H1 (cell line): ENCODE measurements around the gene CETN2. TPM values are rescaled to one million over a fixed set of nuclear protein-coding genes. Genes with fewer than 3 reads are reported as not detected.

Experiments used
- CTCF ChIA-PET: fragments of 300-600 bp; sonication (Branson Sonifier 250); formaldehyde crosslinking; loops from one replicate; lab custom pipeline; 2021; ENCODE audit not compliant: partially characterized antibody; lab: Charles Lee
- POLR2A ChIA-PET: fragments of 300-600 bp; sonication (Branson Sonifier 250); formaldehyde crosslinking; loops from one replicate; lab custom pipeline; 2021; ENCODE audit warnings: inconsistent platforms; ENCODE audit not compliant: partially characterized antibody; lab: Charles Lee
- DNase-seq, 2 experiments: peaks; one replicate each; pipeline versions ENCODE4 v3.0.0 to v3.0.0-alpha.2; 2010 to 2022; ENCODE audit warnings: low spot score in 2 of 2, low read depth in 1 of 2, mixed read lengths in 1 of 2
- FAIRE-seq: peaks from 2 replicates; lab custom pipeline; 2011; peaks lifted over from hg19 to GRCh38; lab: Jason Lieb, UNC
- H2AFZ ChIP-seq: 2 replicates; pipeline ENCODE4 v1.8.1; 2012; ENCODE audit warnings: low read length, inconsistent platforms
- H2AK5ac ChIP-seq: 2 replicates; pipeline ENCODE4 v1.6.1; 2013; ENCODE audit warnings: low read depth, low read length
- H2BK120ac ChIP-seq: replicated peaks from 2 replicates; pipeline ENCODE3; 2013; ENCODE audit warnings: low read depth, low read length, inconsistent platforms
- H2BK12ac ChIP-seq: 2 replicates; pipeline ENCODE4 v1.6.1; 2013; ENCODE audit warnings: low read depth, low read length
- H2BK15ac ChIP-seq: 2 replicates; pipeline ENCODE4 v1.6.1; 2013; ENCODE audit warnings: low read length
- H2BK20ac ChIP-seq: 2 replicates; pipeline ENCODE4 v1.6.1; 2013; ENCODE audit warnings: low read length
- H2BK5ac ChIP-seq: 2 replicates; pipeline ENCODE4 v1.6.1; 2013; ENCODE audit warnings: low read depth, low read length
- H3K14ac ChIP-seq: 2 replicates; pipeline ENCODE4 v1.6.1; 2013; ENCODE audit warnings: inconsistent platforms; ENCODE audit not compliant: insufficient read length
- H3K18ac ChIP-seq: 2 replicates; pipeline ENCODE4 v1.6.1; 2013; ENCODE audit warnings: low read length; ENCODE audit errors: extremely low read depth
- H3K23ac ChIP-seq: 2 replicates; pipeline ENCODE4 v1.6.1; 2013; ENCODE audit warnings: inconsistent platforms; ENCODE audit not compliant: insufficient read length
- H3K23me2 ChIP-seq: 2 replicates; pipeline ENCODE4 v1.6.1; 2013; ENCODE audit warnings: low read depth, low read length
- H3K27ac ChIP-seq: 2 replicates; pipeline ENCODE4 v1.6.1; 2011; ENCODE audit warnings: low read depth, low read length, inconsistent platforms
- H3K27me3 ChIP-seq, 4 experiments: replicated peaks in 1 of 4; 1 replicate in 1 of 4; 2 replicates in 3 of 4; pipeline versions ENCODE4 v1.6.1 to v1.8.1; 2011 to 2013; ENCODE audit warnings: low read length in 3 of 4, mild to moderate bottlenecking in 3 of 4, inconsistent platforms in 2 of 4, mixed read lengths in 2 of 4, moderate library complexity in 1 of 4; ENCODE audit not compliant: control insufficient read depth in 3 of 4, insufficient read depth in 3 of 4; ENCODE audit errors: extremely low read depth in 1 of 4
- H3K36me3 ChIP-seq, 4 experiments: 2 replicates each; pipeline versions ENCODE4 v1.6.1 to v1.8.1; 2011 to 2013; ENCODE audit warnings: mild to moderate bottlenecking in 4 of 4, low read length in 3 of 4, moderate library complexity in 2 of 4, control low read depth in 1 of 4, inconsistent platforms in 1 of 4; ENCODE audit not compliant: insufficient read depth in 4 of 4, control insufficient read depth in 2 of 4
- H3K4ac ChIP-seq: replicated peaks from 2 replicates; pipeline ENCODE3; 2013; ENCODE audit warnings: low read length, low read depth, mixed read lengths, inconsistent platforms; ENCODE audit not compliant: insufficient read length
- H3K4me1 ChIP-seq, 4 experiments: replicated peaks in 1 of 4; 1 replicate in 1 of 4; 2 replicates in 3 of 4; pipeline versions ENCODE4 v1.6.1 to v1.8.1; 2011 to 2013; ENCODE audit warnings: low read length in 3 of 4, inconsistent platforms in 2 of 4, mixed read lengths in 1 of 4; ENCODE audit not compliant: insufficient read depth in 4 of 4, control insufficient read depth in 3 of 4
- H3K4me2 ChIP-seq, 2 experiments: 2 replicates each; pipeline versions ENCODE4 v1.6.1 to v1.8.1; 2011 to 2013; ENCODE audit warnings: low read depth in 2 of 2, low read length in 2 of 2, control low read depth in 1 of 2, inconsistent platforms in 1 of 2, mild to moderate bottlenecking in 1 of 2; ENCODE audit not compliant: insufficient read depth in 1 of 2
- H3K4me3 ChIP-seq, 4 experiments: fragments of 200-600, 300-600 bp in 1 of 4; sonication (generic), shearing (Covaris generic), sonication (Bioruptor Twin) in 1 of 4; 2 replicates each; pipeline versions ENCODE4 v1.5.1 to v1.8.1; 2011 to 2016; ENCODE audit warnings: low read length in 4 of 4, low read depth in 3 of 4, control low read depth in 2 of 4, inconsistent platforms in 2 of 4, mild to moderate bottlenecking in 2 of 4, mixed read lengths in 1 of 4, moderate library complexity in 1 of 4; ENCODE audit not compliant: insufficient read depth in 2 of 4; ENCODE audit errors: extremely low read depth in 1 of 4
- H3K56ac ChIP-seq: replicated peaks from 2 replicates; pipeline ENCODE3; 2013; ENCODE audit warnings: low read depth, mild to moderate bottlenecking, mixed read lengths, low read length, inconsistent platforms; ENCODE audit not compliant: insufficient read length
- H3K79me1 ChIP-seq: 2 replicates; pipeline ENCODE4 v1.6.1; 2013; ENCODE audit warnings: low read depth, low read length, control low read depth
- H3K79me2 ChIP-seq, 2 experiments: 2 replicates each; pipeline versions ENCODE4 v1.6.1 to v1.8.1; 2012 to 2013; ENCODE audit warnings: low read length in 2 of 2, mild to moderate bottlenecking in 2 of 2, inconsistent platforms in 1 of 2; ENCODE audit not compliant: insufficient read depth in 2 of 2, control insufficient read depth in 1 of 2
- H3K9ac ChIP-seq, 4 experiments: replicated peaks in 1 of 4; 1 replicate in 1 of 4; 2 replicates in 3 of 4; pipeline versions ENCODE4 v1.6.1 to v1.8.1; 2011 to 2013; ENCODE audit warnings: low read depth in 3 of 4, low read length in 3 of 4, control low read depth in 2 of 4, mild to moderate bottlenecking in 2 of 4, moderate library complexity in 2 of 4, inconsistent platforms in 1 of 4; ENCODE audit errors: extremely low read depth in 1 of 4
- H3K9me3 ChIP-seq, 2 experiments: 2 replicates each; pipeline versions ENCODE4 v1.6.1 to v1.8.1; 2012 to 2013; ENCODE audit warnings: mild to moderate bottlenecking in 2 of 2, moderate library complexity in 2 of 2, control low read depth in 1 of 2, inconsistent platforms in 1 of 2, low read depth in 1 of 2, low read length in 1 of 2, mixed read lengths in 1 of 2; ENCODE audit not compliant: insufficient read depth in 2 of 2
- H4K20me1 ChIP-seq, 2 experiments: replicated peaks in 1 of 2; 2 replicates each; pipeline versions ENCODE3 to v1.8.1; 2011 to 2013; ENCODE audit warnings: inconsistent platforms in 2 of 2, low read length in 2 of 2, mild to moderate bottlenecking in 1 of 2; ENCODE audit not compliant: insufficient read depth in 2 of 2, control insufficient read depth in 1 of 2
- H4K5ac ChIP-seq: 2 replicates; pipeline ENCODE4 v1.6.1; 2013; ENCODE audit warnings: low read length, low read depth, mixed read lengths, inconsistent platforms; ENCODE audit not compliant: insufficient read length
- H4K8ac ChIP-seq: 2 replicates; pipeline ENCODE4 v1.8.0; 2013; ENCODE audit warnings: mild to moderate bottlenecking, moderate library complexity, low read length, inconsistent platforms; ENCODE audit not compliant: insufficient read depth; ENCODE audit errors: extremely low read depth
- H4K91ac ChIP-seq: replicated peaks from 2 replicates; pipeline ENCODE3; 2013; ENCODE audit warnings: low read length, mixed read lengths, inconsistent platforms; ENCODE audit not compliant: insufficient read length
- POLR2AphosphoS5 ChIP-seq: IDR thresholded peaks from 2 replicates; pipeline ENCODE4 v1.6.1; 2011; ENCODE audit warnings: low read depth, low read length
- RNF2 ChIP-seq: fragments of 200-900, 300-1000 bp; sonication (generic); IDR thresholded peaks from 2 replicates; pipeline ENCODE4 v1.7.1; 2016; ENCODE audit warnings: borderline replicate concordance, low read depth, mild to moderate bottlenecking, antibody characterized with exemption, low read length; ENCODE audit not compliant: poor library complexity, severe bottlenecking; ENCODE audit errors: missing control alignments
- WGBS, 2 experiments: shearing (Covaris generic) in 1 of 2; methylation state at CpG; one replicate each; pipeline versions ENCODE4 v1.1.6 to v1.1.7; 2013 to 2015; ENCODE audit warnings: low lambda C conversion rate in 2 of 2, mixed read lengths in 2 of 2, inconsistent platforms in 1 of 2, low coverage in 1 of 2, missing lambda C conversion rate in 1 of 2; ENCODE audit not compliant: insufficient replicate concordance in 2 of 2, insufficient coverage in 1 of 2, insufficient read length in 1 of 2; ENCODE audit errors: extremely low coverage in 1 of 2, missing lambda C conversion rate in 1 of 2; 5-methylcytosine and 5-hydroxymethylcytosine counted together
- polyA plus RNA-seq, 7 experiments: library from polyadenylated mRNA; depleted of rRNA in 3 of 7; stranded (reverse) in 5 of 7; unstranded in 2 of 7; fragments of >200 nt in 5 of 7; fragments of 200-250 nt in 2 of 7; gene quantifications; 1 replicate in 5 of 7; 2 replicates in 1 of 7; 4 replicates in 1 of 7; pipeline versions ENCODE4 v1.2.1 to v1.2.3, GENCODE V29; 2011 to 2013; ENCODE audit warnings: missing spikeins in 2 of 7, mixed read lengths in 2 of 7
- total RNA-seq: library from RNA; stranded (reverse); fragmentation: NEBNext Ultra II Directional; extraction: Animal tissue kit (Norgen Biotek cat#: 25700); gene quantifications from 2 replicates; pipeline ENCODE4 v1.2.1, GENCODE V29; 2021

Gene CETN2
- total and polyA plus RNA-seq, 2 of the 8 experiments (the other 6 are each of a cell fraction or from before 2014, with no cell fraction given) = 13.1 to 24.3 TPM

GRCh38 chrX:152871260-152871659 is 40.7 kb upstream of the CETN2 start:
- no peak overlapping the region for H2BK5ac ChIP-seq

More at GRCh38 chrX:152871260-152871659, 40.7 kb upstream of the CETN2 start:
- H3K56ac ChIP-seq = no peak overlapping the region
- peaks cover 0 to 4% of the 10 kb centered on the region in 2 experiments for H4K20me1 ChIP-seq
- H3K4me1 ChIP-seq = no peaks in the 10 kb centered on the region
- H2BK120ac ChIP-seq = no peak overlapping the region
- H2BK15ac ChIP-seq = no peak overlapping the region
- WGBS, 2 experiments = 84% methylated on average over 7 of the region's 9 CpGs; no CpG with 5 or more reads in 1 of the 2 experiments
- TF ChIP-seq POLR2AphosphoS5 = 0 out of 2 replicates have a peak, but pooled peaks have one; percentile 4
- TF ChIP-seq RNF2 = no peak
- H3K4ac ChIP-seq = no peak overlapping the region
- H4K91ac ChIP-seq = no peak overlapping the region
- POLR2A ChIA-PET = no interaction called here
- no peaks in the 10 kb centered on the region for H3K79me1 ChIP-seq
- H4K8ac ChIP-seq = no peak overlapping the region
- no peak overlapping the region for H2BK20ac ChIP-seq
- H3K9ac ChIP-seq = no peak overlapping the region
- H3K9me3 ChIP-seq = no peaks in the 10 kb centered on the region; a peak in 1 of 4 replicates
- H3K27ac ChIP-seq = no peak overlapping the region
- peaks cover 3% of the 10 kb centered on the region; the same call in 1 of the 2 replicates for H3K23me2 ChIP-seq
- H3K4me3 ChIP-seq = no peak overlapping the region
- peaks cover 0 to 27% (median 7%) of the 10 kb centered on the region in 4 experiments; a peak in 4 of 8 replicates for H3K36me3 ChIP-seq
- H3K18ac ChIP-seq = no peak overlapping the region
- H2BK12ac ChIP-seq = no peak overlapping the region
- H3K27me3 ChIP-seq = no peaks in the 10 kb centered on the region
- no peak overlapping the region for H4K5ac ChIP-seq
- H2AFZ ChIP-seq = no peak overlapping the region
- no peaks in the 10 kb centered on the region for H3K79me2 ChIP-seq
- no peak overlapping the region for H3K4me2 ChIP-seq
- FAIRE-seq (no peak), DNase-seq (no peak)
- CTCF ChIA-PET = interaction anchor here (0.6 to 2.2 kb wide), 12 partner anchors 7 to 230 kb away, joined by 3 to 8 read pairs (median 6); no protein-coding TSS in a partner anchor
- H2AK5ac ChIP-seq = no peak overlapping the region
- no peak overlapping the region for H3K23ac ChIP-seq
- no peak overlapping the region for H3K14ac ChIP-seq
